Gastroesophageal sphincter (tissue), 4 donors: ENCODE data around the gene DMGDH. TPM values are rescaled to one million over a fixed set of nuclear protein-coding genes. Genes with fewer than 3 reads are reported as not detected.

Experiments
- ATAC-seq: fragments of 150-250 bp; one replicate; pipeline ENCODE4 v1.9.1; 2016; ENCODE audit warnings: mild to moderate bottlenecking, moderate library complexity
- H3K27ac ChIP-seq, 4 donors: fragments of 200-600 bp; sonication (generic) in 3 of 4; 1 replicate in 3 of 4; 2 replicates in 1 of 4; pipeline ENCODE4 v1.5.1; 2016 to 2019
- H3K27me3 ChIP-seq: fragments of 200-600 bp; sonication (generic); one replicate; pipeline ENCODE4 v1.5.1; 2019
- H3K36me3 ChIP-seq, 2 donors: fragments of 200-600 bp; sonication (generic); one replicate each; pipeline ENCODE4 v1.5.1; 2019; ENCODE audit warnings: control low read depth in 1 of 2
- H3K4me1 ChIP-seq, 3 donors: fragments of 200-600 bp; sonication (generic); 1 replicate in 2 of 3; 2 replicates in 1 of 3; pipeline ENCODE4 v1.5.1; 2016 to 2019; ENCODE audit warnings: control low read depth in 2 of 3
- H3K4me3 ChIP-seq, 2 donors: fragments of 200-600 bp; sonication (generic); one replicate each; pipeline ENCODE4 v1.5.1; 2019; ENCODE audit warnings: mild to moderate bottlenecking in 1 of 2, moderate library complexity in 1 of 2
- H3K9me3 ChIP-seq, 3 donors: fragments of 200-600 bp; sonication (generic); one replicate each; pipeline ENCODE4 v1.5.1; 2017 to 2019; ENCODE audit warnings: control low read depth in 2 of 3
- CTCF ChIP-seq, 4 experiments: fragments of 200-600 bp in 2 of 4; fragments of 450-650 bp in 2 of 4; sonication (generic) in 1 of 4; IDR thresholded peaks; one replicate each; pipeline ENCODE4 v1.5.1; 2017 to 2019; ENCODE audit warnings: antibody characterized with exemption in 4 of 4, mild to moderate bottlenecking in 2 of 4, moderate library complexity in 2 of 4
- EP300 ChIP-seq: sonication (generic); formaldehyde crosslinking; IDR thresholded peaks from one replicate; pipeline ENCODE4 v1.6.1; 2017; ENCODE audit warnings: antibody characterized with exemption, mild to moderate bottlenecking
- POLR2A ChIP-seq, 2 donors: fragments of 450-650 bp; IDR thresholded peaks; one replicate each; pipeline ENCODE4 v1.6.1; 2017; ENCODE audit warnings: antibody characterized with exemption in 2 of 2, mild to moderate bottlenecking in 2 of 2, moderate library complexity in 1 of 2
- POLR2AphosphoS5 ChIP-seq: sonication (generic); formaldehyde crosslinking; IDR thresholded peaks from one replicate; pipeline ENCODE4 v1.6.1; 2017; ENCODE audit warnings: antibody characterized with exemption
- WGBS, 2 donors: methylation state at CpG; one replicate each; pipeline ENCODE4 v1.1.5; 2018; ENCODE audit warnings: low coverage in 1 of 2; 5-methylcytosine and 5-hydroxymethylcytosine counted together
- total RNA-seq, 4 donors: library from RNA; depleted of rRNA; stranded (reverse); fragments of >200 nt; gene quantifications; one replicate each; pipeline ENCODE4 v1.1.0, GENCODE V29; 2016

Gene DMGDH
- total RNA-seq, 4 donors from 2014 or later, result 4.7 to 7.3 (median 6.0) TPM

GRCh38 chr5:79074641-79075040 is 5.2 kb upstream of the DMGDH start:
- Histone ChIP-seq H3K4me1 (peaks cover 0 to 52% (median 6%) of the 10 kb centered on the region in 3 donors), H3K27ac (peak overlapping the region in 3 of 4 donors; percentile 75 to 77 (median 75)), H3K27me3 (peaks cover 2% of the 10 kb centered on the region), H3K9me3 (peaks cover 0 to 10% (median 0%) of the 10 kb centered on the region in 3 donors), H3K36me3 (no peaks in the 10 kb centered on the region), H3K4me3 (no peak overlapping the region)
- ATAC-seq, result no peak
- TF ChIP-seq POLR2AphosphoS5 (no peak), POLR2A (IDR thresholded peaks at IDR 0.05) (no peak), EP300 (no peak), CTCF (IDR thresholded peaks at IDR 0.05) (no peak)
- WGBS, 2 donors, result 65 to 75% methylated on average over 4 to 5 of the region's 6 CpGs

- H3K4me1 ChIP-seq, result peaks cover 0 to 26% (median 0%) of the 10 kb centered on the region in 3 donors
- peak overlapping the region; percentile 47 to 58 for H3K4me3 ChIP-seq
- peak overlapping the region; percentile 30 to 86 (median 75) for H3K27ac ChIP-seq
- no peaks in the 10 kb centered on the region for H3K36me3 ChIP-seq
- ATAC-seq, result peak; percentile 10
- 34 to 47% methylated on average over 3 to 4 of the region's 9 CpGs for WGBS, 2 donors
- H3K9me3 ChIP-seq, result peaks cover 0 to 10% (median 0%) of the 10 kb centered on the region in 3 donors
- TF ChIP-seq POLR2AphosphoS5 (peak; percentile 10), POLR2A (IDR thresholded peaks at IDR 0.05) (no peak)
- peaks cover 13% of the 10 kb centered on the region for H3K27me3 ChIP-seq
Observed at GRCh38 chr5:79070350-79070667, 835 bp upstream of the DMGDH start.

GRCh38 chr5:79062436-79062835 is 7.0 kb downstream of the DMGDH start:
- H3K36me3 ChIP-seq, result no peaks in the 10 kb centered on the region
- no CpG with 5 or more reads among the region's 3 CpGs for WGBS, 2 donors
- H3K4me3 ChIP-seq, result no peak overlapping the region
- no peak overlapping the region for H3K27ac ChIP-seq
- H3K4me1 ChIP-seq, result no peaks in the 10 kb centered on the region
- no peak for TF ChIP-seq POLR2A (IDR thresholded peaks at IDR 0.05)
- TF ChIP-seq EP300, result no peak
- TF ChIP-seq CTCF (IDR thresholded peaks at IDR 0.05), result no peak
- no peak for TF ChIP-seq POLR2AphosphoS5
- no peaks in the 10 kb centered on the region for H3K9me3 ChIP-seq
- H3K27me3 ChIP-seq, result no peaks in the 10 kb centered on the region
- ATAC-seq, result no peak

GRCh38 chr5:79059674-79060073 is 9.8 kb downstream of the DMGDH start:
- 74 to 84% methylated on average over 4 of the region's 4 CpGs for WGBS, 2 donors
- no peaks in the 10 kb centered on the region for H3K36me3 ChIP-seq
- H3K9me3 ChIP-seq, result no peaks in the 10 kb centered on the region
- H3K27ac ChIP-seq, result no peak overlapping the region
- H3K4me1 ChIP-seq, result no peaks in the 10 kb centered on the region
- TF ChIP-seq CTCF (IDR thresholded peaks at IDR 0.05) (no peak), POLR2AphosphoS5 (no peak), POLR2A (IDR thresholded peaks at IDR 0.05) (no peak), EP300 (no peak)
- H3K27me3 ChIP-seq, result no peaks in the 10 kb centered on the region
- no peak overlapping the region for H3K4me3 ChIP-seq
- no peak for ATAC-seq

GRCh38 chr5:79056847-79057246 is 12.6 kb downstream of the DMGDH start:
- H3K4me3 ChIP-seq, result no peak overlapping the region
- H3K4me1 ChIP-seq, result no peaks in the 10 kb centered on the region
- TF ChIP-seq CTCF (IDR thresholded peaks at IDR 0.05) (no peak), POLR2A (IDR thresholded peaks at IDR 0.05) (no peak), EP300 (no peak), POLR2AphosphoS5 (no peak)
- H3K27me3 ChIP-seq, result no peaks in the 10 kb centered on the region
- H3K36me3 ChIP-seq, result peaks cover 0 to 3% of the 10 kb centered on the region in 2 donors
- H3K9me3 ChIP-seq, result peaks cover 0 to 5% (median 0%) of the 10 kb centered on the region in 3 donors
- H3K27ac ChIP-seq, result no peak overlapping the region
- no peak for ATAC-seq
